ENCODE results near the gene LAPTM5. TPM values are rescaled to one million over a fixed set of nuclear protein-coding genes. Genes with fewer than 3 reads are reported as not detected.
A peak's percentile ranks its signal among the peaks of the same experiment; 100 is the strongest.

LAPTM5 gene
- polyA plus RNA-seq, 3 donors = 1,019 to 1,669 (median 1,153) TPM

GRCh38 chr1:30749691-30750583, 7.6 kb downstream of the LAPTM5 start:
- H3K36me3 ChIP-seq (replicated peaks in 1 of 2; ENCODE audit: control insufficient read depth in 1 of 2, insufficient read depth in 2 of 2, low read length in 2 of 2) = peaks cover 52 to 80% of the 10 kb centered on the region in 2 donors

More at GRCh38 chr1:30749691-30750583, 7.6 kb downstream of the LAPTM5 start:
- H3K9ac ChIP-seq (ENCODE audit: insufficient read depth, low read length, poor library complexity, severe bottlenecking) = peak overlapping the region; percentile 5
- intact Hi-C loops (cut with micrococcal nuclease) = loop anchor here in 1 of 2 donors (5.0 kb wide), 1 partner anchor 32 kb away; no protein-coding TSS in a partner anchor
- peak in 2 of 3 donors; percentile 51 to 55 for DNase-seq
- Mint-ChIP-seq H3K9me3 (no peaks in the 10 kb centered on the region), H3K4me3 (peak overlapping the region; percentile 71 to 92), H3K36me3 (peaks cover 87 to 100% of the 10 kb centered on the region in 2 donors), H3K27me3 (ENCODE audit: low read depth in 3 of 3) (peaks cover 0 to 5% (median 1%) of the 10 kb centered on the region in 3 donors), H3K4me1 (peaks cover 90% of the 10 kb centered on the region), H3K27ac (peak overlapping the region; percentile 88 to 100 (median 93))
- H3K4me3 ChIP-seq (replicated peaks in 1 of 3; ENCODE audit: low read depth in 2 of 3, low read length in 3 of 3) = peak overlapping the region in 1 of 3 experiments; percentile 96
- WGBS (ENCODE audit: insufficient coverage) = 49% methylated on average over 22 of the region's 23 CpGs
- H2AFZ ChIP-seq (ENCODE audit: insufficient read depth, low read depth, low read length, poor library complexity, severe bottlenecking) = no peak overlapping the region
- TF ChIP-seq, protein P1, sequence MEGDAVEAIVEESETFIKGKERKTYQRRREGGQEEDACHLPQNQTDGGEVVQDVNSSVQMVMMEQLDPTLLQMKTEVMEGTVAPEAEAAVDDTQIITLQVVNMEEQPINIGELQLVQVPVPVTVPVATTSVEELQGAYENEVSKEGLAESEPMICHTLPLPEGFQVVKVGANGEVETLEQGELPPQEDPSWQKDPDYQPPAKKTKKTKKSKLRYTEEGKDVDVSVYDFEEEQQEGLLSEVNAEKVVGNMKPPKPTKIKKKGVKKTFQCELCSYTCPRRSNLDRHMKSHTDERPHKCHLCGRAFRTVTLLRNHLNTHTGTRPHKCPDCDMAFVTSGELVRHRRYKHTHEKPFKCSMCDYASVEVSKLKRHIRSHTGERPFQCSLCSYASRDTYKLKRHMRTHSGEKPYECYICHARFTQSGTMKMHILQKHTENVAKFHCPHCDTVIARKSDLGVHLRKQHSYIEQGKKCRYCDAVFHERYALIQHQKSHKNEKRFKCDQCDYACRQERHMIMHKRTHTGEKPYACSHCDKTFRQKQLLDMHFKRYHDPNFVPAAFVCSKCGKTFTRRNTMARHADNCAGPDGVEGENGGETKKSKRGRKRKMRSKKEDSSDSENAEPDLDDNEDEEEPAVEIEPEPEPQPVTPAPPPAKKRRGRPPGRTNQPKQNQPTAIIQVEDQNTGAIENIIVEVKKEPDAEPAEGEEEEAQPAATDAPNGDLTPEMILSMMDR (IDR thresholded peaks at IDR 0.05) = no peak
- peak overlapping the region; percentile 64 to 79 for H3K27ac ChIP-seq (ENCODE audit: low read depth in 1 of 2, low read length in 2 of 2)
- H3K79me2 ChIP-seq (ENCODE audit: insufficient read depth, low read length) = peaks cover 100% of the 10 kb centered on the region
- peak overlapping the region; percentile 98 for H3K4me2 ChIP-seq (replicated peaks; ENCODE audit: extremely low read depth, low read length, poor library complexity, severe bottlenecking)
- H3K4me1 ChIP-seq (ENCODE audit: control insufficient read depth in 1 of 2, insufficient read depth in 2 of 2, low read length in 2 of 2) = peaks cover 100% of the 10 kb centered on the region in 2 donors
- H4K20me1 ChIP-seq (ENCODE audit: insufficient read depth, low read length) = peaks cover 100% of the 10 kb centered on the region
- H3K27me3 ChIP-seq (ENCODE audit: control insufficient read depth in 2 of 2, insufficient read depth in 2 of 2, low read length in 2 of 2) = no peaks in the 10 kb centered on the region
- H3K9me3 ChIP-seq (replicated peaks in 1 of 2; ENCODE audit: control insufficient read depth in 1 of 2, insufficient read depth in 1 of 2, low read length in 2 of 2) = no peaks in the 10 kb centered on the region
